Inferior parietal cortex (tissue), 1 donor: ENCODE measurements around the gene FRZB.

ENCODE experiments used
- DNase-seq: peaks from one replicate; pipeline ENCODE4 v3.0.0-alpha.2; 2016; ENCODE audit errors: extremely low spot score

FRZB gene

DNA sequence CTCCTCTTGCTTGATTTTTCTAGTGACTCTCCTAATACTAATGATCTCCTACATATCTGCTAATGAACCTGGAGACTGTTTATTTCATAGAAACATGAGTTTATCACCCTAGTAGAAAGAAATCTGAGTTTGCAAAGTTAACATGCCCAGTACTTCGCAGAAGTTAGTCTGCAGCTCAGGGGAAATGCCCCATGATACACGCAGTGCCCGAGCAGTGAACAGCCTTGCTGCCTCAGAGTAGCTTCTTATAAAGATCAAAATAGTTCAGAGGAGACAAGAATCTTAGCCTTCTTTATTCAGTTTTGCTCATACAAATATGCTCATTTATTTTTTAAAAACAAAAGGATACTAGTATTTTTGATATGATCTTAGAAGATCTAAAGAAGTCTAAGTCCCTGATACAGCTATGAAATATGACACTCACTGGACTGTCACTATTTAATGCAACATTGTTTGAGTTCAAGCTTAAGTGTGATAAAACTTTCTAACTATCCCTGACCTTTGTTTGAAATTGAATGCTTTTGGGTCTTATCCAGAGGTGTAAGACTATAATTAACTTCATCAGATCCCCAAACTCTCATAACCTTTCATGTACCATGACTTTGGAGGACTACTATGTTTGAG, 20.5 kb downstream of the FRZB start:
- DNase-seq = no peak

DNA sequence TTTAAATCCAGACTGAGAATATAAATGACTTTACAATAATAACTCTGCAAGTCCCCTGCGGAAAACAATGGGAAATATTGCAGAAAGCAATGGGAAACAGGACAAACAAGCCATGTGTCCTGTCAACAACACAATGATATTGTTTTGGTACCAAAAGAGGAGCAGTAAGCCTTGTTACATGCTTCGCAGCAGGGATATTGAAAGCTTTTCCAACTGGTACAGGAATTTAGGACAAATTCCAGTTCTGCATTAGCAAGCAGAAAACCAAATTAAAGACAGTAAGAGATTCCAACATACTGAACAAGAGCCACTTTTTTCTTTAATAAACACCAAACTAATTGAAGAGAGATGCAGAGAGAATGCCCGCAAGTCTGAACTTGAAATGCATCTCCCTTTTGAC, 30.0 kb downstream of the FRZB start:
- DNase-seq = no peak

- DNase-seq = no peak
Measured at GRCh38 chr2:182834293-182834692, 32.1 kb downstream of the FRZB start.

DNA sequence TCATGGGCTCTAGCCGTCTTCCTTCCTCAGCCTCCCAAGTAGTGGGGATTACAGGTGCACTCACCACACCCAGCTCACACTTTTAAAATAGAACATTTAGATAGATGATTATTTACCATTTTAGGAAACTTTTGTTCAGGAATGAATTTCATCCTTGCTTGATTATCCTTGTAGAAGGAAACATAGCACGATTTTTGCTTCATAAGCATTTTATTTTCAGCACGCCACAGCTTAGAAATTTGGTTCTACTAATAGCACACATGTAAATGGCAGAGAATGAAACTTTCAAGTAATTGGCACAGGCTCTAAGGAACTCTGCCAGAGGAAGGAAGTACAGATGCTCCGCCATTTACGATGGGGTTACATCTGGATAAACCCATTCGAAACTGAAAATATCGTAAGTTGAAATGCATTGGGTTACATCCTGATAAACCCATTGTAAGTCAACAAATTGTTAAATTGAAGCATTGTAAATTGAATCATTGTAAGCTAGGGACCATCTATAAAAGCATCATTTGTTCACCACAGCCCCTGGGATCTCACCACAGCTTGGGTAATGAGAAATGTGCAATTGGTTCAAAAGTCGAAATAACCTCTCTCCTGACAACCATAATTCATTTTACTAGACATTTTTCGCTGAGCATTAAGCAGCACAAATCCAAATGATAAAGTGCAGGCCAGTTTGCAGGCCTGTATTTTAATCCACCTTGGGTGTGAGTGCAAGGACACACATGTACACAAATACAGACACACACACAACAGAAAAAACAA, 33.2 kb downstream of the FRZB start:
- no peak for DNase-seq

DNA sequence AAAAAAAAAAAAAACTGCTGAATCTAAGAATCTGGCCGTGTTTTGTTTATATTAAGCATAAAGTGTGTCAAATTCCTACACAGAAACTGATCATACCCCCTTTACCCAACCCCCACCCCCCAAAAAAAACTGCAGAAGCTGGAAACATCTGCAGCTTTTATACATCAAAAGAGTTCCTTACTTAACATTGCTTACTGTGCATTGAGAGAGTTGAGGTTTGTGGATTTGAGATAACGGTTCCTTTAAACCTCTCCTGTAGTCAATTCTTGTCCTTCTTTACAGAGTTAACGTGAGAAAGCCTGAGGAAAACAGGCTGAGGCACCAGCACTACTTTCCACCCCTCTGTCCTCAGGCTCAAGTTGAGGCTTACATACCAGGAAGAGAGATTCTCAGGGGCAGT, 34.5 kb downstream of the FRZB start:
- no peak for DNase-seq

GRCh38 chr2:182831101-182831500, 35.3 kb downstream of the FRZB start:
- no peak for DNase-seq

DNA sequence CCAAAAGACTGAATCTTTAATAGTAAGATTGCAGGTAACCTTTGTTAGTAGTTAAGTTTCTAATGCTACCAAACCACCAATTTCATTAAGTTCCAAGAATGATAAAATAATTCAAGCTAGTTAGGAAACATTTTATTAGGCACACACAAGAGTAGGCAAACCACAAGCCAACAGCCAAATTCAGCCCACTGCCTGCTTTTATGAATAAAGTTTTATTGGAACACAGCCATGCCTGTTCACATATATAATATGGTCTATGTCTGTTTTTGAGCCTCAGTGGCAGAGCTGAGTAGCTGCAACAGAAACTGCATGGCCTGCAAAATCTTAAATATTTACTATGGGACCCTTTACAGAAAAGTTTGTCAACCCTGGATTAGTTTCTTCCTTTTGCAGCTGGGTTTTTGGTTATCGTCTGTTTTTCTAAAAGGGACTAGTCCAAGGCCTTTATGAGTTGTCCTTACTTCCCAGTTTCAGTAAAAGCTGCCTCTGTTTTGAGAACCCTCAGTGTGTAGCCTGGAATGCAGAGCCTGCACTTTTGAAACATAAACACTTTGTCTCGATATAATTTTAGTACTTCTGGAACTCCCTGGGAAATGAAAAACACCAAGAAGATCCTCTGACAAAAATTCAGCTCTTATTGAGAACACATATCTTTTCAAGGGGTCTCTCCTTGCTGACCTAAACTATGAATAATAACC, 39.1 kb downstream of the FRZB start:
- DNase-seq = no peak

- no peak for DNase-seq
Measured at GRCh38 chr2:182826496-182826895, 39.9 kb downstream of the FRZB start.

GRCh38 chr2:182826064-182826463, 40.4 kb downstream of the FRZB start:
- DNase-seq = no peak

- DNase-seq = no peak
Measured at GRCh38 chr2:182824767-182825158, 41.7 kb downstream of the FRZB start.

DNA sequence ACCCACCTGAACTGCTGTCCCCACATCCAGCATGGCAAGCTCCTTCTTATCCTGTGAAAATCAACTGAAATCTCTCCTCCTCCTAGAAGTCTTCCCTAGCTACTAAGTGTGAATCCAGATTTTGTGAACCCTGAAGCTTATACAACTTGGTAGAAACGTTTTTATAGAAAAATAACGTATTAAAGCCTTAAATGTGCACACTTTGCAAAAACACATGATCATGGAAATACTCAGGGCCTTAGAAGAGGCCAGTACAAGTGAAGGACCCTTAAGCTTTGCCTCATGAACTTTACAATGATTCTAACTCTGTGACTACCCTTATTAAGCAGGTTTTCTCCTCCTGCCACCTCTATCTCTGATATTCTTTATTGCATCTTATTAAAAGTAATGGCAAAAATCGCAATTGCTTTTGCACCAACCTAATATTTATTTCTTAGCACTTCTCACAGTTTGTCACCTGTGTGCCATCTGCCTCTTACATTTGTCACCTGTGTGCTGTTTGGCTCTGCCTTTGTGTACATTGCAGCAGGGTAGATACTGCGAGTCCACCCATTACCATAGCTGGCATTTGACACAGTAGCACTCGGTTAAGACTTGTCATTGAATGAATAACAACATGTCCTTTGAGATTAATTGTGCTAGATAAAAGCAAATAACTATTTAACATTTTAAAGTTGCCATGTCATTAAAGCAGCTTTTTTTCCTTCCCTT, 42.2 kb downstream of the FRZB start:
- no peak for DNase-seq

- no peak for DNase-seq
Measured at GRCh38 chr2:182822733-182823132, 43.7 kb downstream of the FRZB start.

DNA sequence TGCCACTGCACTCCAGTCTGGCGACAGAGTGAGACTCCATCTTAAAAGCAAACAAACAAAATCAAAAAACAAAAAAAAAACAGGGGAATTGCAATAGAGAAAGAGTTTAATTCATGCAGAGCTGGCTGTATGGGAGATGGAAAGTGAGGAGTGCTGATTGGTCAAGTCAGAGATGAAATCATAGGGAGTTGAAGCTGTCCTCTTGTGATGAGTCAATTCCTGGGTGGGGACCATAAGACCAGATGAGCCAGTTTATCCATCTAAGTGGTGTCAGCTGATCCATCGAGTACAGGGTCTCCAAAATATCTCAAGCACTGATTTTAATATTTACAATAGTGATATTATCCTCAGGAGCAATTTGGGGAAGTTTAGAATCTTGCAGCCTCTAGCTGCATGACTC, 45.3 kb downstream of the FRZB start:
- DNase-seq = no peak

DNA sequence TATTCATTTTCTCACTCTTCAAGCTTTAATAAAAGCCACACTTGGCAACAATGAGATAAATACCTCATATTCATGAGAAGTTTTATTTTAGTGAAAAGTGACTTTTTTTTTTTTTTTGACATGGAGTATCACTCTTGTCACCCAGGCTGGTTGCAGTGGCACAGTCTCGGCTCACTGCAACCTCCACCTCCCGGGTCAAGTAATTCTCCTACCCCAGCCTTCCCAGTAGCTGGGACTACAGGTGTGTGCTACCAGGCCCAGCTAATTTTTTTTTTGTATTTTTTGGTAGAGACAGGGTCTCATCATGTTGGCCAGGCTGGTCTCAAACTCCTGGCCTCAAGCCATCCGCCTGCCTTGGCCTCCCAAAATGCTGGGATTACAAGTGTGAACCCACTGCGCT, 47.0 kb downstream of the FRZB start:
- no peak for DNase-seq

DNA sequence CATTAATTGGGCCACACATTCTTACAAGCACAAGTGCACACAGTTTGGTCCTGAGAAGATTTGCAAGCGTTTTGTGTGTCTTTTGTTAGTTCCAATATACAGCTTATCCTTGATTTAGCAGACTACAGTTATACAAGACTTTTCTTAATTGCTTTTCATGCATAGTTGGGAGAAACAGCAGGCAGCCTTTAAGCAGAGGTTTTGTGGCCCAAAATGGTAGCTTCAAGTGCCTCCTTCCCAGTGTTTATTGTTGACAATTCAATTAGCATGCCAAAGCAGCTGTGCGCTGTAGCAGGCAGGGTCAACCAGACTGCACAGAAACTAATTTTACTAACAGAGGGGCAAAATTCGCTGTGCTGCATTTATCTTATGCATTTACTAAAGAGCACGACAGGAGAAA, 47.5 kb downstream of the FRZB start:
- DNase-seq = no peak

- DNase-seq = no peak
Measured at GRCh38 chr2:182818501-182818900, 47.9 kb downstream of the FRZB start.

GRCh38 chr2:182817558-182817957, 48.9 kb downstream of the FRZB start:
- DNase-seq = no peak

DNA sequence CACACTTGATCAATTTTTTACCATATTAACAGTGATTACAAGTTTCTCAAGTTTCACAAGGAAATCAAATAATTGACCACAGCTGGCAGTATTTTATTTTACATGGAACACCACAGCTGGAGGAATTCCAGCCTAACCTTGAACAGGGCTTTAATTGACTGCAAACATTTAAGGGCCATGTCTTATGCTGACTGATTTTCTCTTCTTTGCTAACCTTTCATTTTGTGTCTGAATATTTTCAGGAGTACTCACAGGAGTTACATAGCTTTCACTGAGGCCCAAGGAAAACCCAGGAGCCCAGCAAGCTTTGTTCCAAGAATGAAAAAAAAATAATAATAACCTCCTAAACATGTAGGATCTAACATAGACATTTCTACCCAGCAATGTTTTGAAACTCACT, 49.6 kb downstream of the FRZB start:
- DNase-seq = no peak

DNA sequence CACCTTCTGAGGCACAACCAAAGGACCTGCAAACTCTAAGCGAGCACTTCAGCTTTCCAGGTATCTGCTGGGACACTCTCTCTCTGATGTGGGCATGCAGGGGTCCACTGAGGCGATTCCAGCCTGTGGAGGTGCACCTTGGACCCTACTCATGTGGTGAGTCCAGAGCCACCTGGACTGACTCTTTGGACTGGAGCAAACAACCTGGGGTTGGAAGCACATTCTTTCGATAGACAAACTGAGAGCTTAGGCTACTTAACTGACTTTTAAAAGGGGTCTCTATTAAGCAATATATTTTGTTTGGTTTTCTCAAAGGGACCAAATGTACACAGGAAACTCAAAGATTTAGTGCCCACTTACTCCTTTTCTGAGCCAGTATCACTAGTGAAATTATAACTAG, 51.6 kb downstream of the FRZB start:
- DNase-seq = no peak

- no peak for DNase-seq
Measured at GRCh38 chr2:182814380-182814779, 52.1 kb downstream of the FRZB start.

GRCh38 chr2:182810087-182810486, 56.4 kb downstream of the FRZB start:
- no peak for DNase-seq

DNA sequence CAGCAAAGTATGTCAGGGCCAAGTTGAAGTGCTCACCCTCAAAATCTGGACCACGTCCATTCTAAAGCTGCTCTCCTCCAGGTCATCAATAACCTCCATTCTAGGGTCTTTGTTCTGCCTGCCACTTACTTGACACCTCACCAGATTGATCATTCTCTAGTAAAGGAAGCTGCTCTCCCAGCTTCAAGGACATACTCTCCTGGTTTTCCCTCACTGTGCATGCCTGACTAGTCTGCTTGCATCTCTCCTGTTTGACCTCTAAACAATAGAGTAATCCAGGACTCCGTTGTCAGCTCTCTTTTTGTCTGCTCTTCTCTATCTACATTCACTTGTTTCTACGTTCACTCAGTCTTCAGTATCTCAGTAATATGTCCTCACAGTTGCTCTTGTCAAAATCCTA, 59.1 kb downstream of the FRZB start:
- DNase-seq = no peak
